LNCaP clone FGC (cell line): ENCODE measurements around the gene MORN1.

Experiments used
- DNase-seq: peaks from one replicate; pipeline ENCODE4 v3.0.0-alpha.2; 2011; ENCODE audit warnings: low read depth
- H3K4me3 ChIP-seq: 2 replicates; pipeline ENCODE4 v1.5.1; 2011; ENCODE audit warnings: mild to moderate bottlenecking, low read depth, low read length, control low read depth
- TF ChIP-seq, protein P1 (sequence below): IDR thresholded peaks from 2 replicates; pipeline ENCODE4 v1.5.1; 2012; ENCODE audit warnings: mild to moderate bottlenecking; ENCODE audit not compliant: control insufficient read depth, insufficient read depth; ENCODE audit errors: extremely low read depth

MORN1 gene

DNA sequence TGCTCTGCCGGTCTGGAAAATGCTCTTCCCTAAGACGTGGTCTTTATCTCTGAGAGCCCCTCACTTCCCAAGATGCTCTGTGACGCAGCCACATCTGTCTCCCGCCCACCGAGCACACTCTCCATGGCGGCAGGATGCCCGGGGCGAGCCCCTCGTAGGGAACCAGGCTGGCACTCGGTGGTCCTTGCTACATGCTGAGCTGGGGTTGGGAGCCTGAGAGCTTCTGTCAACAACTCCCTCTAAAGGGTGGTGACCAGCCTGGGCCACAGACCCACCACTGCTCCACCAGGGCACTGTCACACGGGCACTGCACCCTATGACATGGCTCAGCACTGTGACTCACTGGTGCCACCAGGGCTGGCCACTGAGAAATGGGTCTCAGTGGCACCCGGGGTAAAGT is 18.4 kb upstream of the MORN1 start:
- DNase-seq, result peak; percentile 7
- TF ChIP-seq, protein P1, sequence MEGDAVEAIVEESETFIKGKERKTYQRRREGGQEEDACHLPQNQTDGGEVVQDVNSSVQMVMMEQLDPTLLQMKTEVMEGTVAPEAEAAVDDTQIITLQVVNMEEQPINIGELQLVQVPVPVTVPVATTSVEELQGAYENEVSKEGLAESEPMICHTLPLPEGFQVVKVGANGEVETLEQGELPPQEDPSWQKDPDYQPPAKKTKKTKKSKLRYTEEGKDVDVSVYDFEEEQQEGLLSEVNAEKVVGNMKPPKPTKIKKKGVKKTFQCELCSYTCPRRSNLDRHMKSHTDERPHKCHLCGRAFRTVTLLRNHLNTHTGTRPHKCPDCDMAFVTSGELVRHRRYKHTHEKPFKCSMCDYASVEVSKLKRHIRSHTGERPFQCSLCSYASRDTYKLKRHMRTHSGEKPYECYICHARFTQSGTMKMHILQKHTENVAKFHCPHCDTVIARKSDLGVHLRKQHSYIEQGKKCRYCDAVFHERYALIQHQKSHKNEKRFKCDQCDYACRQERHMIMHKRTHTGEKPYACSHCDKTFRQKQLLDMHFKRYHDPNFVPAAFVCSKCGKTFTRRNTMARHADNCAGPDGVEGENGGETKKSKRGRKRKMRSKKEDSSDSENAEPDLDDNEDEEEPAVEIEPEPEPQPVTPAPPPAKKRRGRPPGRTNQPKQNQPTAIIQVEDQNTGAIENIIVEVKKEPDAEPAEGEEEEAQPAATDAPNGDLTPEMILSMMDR, result no peak
- H3K4me3 ChIP-seq, result peak overlapping the region; percentile 54

DNA sequence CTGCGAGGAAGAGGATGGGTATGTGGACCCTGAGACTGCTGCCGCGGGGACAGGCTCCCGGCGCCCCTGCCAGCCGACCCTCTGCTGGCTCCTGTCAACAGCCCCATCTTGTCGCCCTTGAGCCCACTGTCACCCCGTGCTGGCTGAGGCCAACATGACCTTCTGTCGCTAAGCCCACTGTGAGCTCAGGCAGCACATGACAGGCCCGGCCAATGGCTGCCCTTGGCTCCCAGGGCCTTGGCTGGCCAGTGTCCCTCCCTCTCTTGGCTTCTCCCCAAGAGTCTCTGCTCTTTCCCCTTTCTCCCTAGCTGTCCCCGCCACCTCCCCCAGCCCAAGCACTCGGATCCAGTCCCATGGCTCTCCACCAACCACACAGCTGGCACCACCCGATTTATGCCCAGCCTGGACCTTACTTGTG is 17.5 kb upstream of the MORN1 start:
- DNase-seq, result peak; percentile 67
- TF ChIP-seq, protein P1, result no peak
- H3K4me3 ChIP-seq, result peak overlapping the region; percentile 54

DNA sequence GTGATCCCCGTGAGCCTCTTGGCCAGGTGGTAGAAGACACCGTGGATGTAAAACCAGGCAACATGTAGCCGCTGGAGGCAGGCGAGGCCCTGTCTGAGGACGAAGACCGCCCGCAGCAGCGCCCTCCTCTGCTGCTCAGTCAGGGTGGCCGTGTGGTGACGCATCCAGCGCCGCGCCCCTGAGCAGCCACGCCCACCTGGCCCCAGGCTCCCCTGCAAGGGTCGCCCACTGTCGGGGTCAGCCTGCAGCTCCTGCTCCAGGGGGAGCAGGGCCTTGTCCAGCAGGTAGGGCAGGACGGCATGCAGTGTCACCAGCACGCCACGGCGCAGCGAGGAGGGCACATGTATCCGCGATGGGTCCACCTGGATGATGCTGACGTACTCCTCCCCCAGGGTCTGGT is 17.1 kb upstream of the MORN1 start:
- no peak for DNase-seq
- peak overlapping the region; percentile 54; the same call in 1 of the 2 replicates for H3K4me3 ChIP-seq
- TF ChIP-seq, protein P1, result no peak

DNA sequence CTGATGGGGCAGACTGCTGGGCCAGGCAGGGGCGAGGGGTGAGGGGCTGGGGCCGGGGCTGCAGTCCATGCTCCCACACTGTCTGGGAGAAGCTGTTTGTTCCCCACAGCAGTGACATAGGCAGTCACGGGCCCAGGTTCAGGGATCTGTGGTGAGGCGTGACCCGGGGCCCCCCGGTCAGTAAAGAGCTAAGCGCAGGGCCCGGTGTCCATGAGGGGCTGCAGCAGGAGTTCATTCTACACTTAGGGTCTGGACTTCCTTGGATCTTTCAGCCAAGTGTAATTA is 16.6 kb upstream of the MORN1 start:
- H3K4me3 ChIP-seq, result no peak overlapping the region
- no peak for DNase-seq
- TF ChIP-seq, protein P1, result no peak

DNA sequence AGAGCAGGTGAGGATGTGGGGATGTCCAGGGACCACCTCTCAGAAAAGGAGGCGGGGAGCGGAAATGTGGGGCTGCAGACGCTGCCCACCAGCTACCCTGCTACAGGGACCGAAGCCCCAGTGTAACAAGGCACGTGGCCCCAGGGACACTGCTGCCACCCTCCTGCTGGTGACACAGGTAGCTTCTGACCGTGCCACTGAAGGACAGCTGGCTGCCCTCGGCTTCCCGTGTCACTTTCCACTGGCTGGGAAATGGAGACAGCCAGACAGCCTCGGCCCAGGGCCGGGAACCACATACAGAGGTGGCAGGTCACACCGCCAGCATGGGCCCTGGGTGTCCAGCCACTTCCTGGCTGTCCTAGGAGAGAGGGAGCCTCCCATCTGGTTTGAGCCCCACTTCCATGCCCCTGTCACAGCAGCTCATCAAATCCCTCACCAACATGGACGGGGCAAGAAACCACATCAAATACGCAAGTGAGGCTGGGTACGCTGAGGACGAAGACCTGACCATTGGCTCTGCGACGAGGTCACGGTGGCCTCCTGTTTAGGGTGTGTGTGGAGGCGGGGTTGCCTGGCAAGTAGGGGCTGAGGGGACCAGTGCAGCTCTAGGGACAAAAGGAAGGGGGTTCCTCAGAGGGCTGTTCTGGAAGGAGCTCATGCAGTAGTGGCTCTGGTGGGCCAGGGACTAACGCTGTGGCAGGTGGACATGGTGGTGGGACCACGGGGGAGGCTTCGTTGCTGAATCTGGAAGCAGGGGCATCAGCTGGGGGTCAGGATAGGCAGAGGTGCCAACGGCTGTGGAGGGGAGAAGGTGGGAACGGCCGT is 16.0 kb upstream of the MORN1 start:
- TF ChIP-seq, protein P1, result no peak
- DNase-seq, result no peak
- no peak overlapping the region for H3K4me3 ChIP-seq

DNA sequence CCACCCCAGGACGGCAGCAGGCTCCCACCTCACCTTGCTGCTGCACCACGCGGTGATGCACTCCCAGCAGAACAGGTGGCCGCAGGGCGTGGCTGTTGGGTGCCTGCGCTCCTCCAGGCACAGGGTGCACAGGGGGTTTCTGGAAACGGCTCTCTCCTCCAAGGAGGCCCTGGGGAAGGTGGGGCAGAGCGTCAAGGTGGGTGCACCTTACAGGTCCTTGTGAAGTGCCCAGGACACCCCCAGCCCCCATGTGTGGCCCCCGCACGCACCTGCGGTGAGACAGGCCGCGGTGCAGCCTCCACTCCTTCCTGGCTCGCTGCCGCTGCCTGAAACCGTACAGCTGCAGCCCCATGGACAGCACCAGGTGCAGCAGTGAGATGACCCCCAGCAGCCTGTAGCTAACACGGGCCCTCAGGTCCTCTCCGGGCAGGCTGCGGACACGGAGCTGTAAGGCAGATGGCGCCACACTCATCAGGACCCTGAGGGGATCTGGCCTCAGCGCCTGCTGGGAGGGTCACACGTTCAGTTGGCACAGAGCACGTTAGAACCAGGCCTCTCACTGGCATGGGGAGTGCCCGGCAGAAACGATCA is 15.2 kb upstream of the MORN1 start:
- TF ChIP-seq, protein P1, result 0 out of 2 replicates have a peak, but pooled peaks have one; percentile 8
- H3K4me3 ChIP-seq, result no peak overlapping the region
- DNase-seq, result no peak
